Osteocyte (in vitro differentiated cells): Measurements from ENCODE around the gene EPS8L1. TPM values are rescaled to one million over a fixed set of nuclear protein-coding genes. Genes with fewer than 3 reads are reported as not detected.

ENCODE experiments used
- DNase-seq: peaks from one replicate; pipeline ENCODE4 v3.0.0; 2021; ENCODE audit warnings: mixed read lengths; ENCODE audit not compliant: unreplicated experiment; ENCODE audit errors: extremely low spot score
- H3K27ac Mint-ChIP-seq: one replicate; pipeline ENCODE4 v1.8.0; 2021; ENCODE audit warnings: mild to moderate bottlenecking, mixed read lengths; ENCODE audit not compliant: unreplicated experiment
- H3K27me3 Mint-ChIP-seq: one replicate; pipeline ENCODE4 v1.8.0; 2021; ENCODE audit warnings: mixed read lengths; ENCODE audit not compliant: unreplicated experiment
- H3K36me3 Mint-ChIP-seq: one replicate; pipeline ENCODE4 v1.8.0; 2021; ENCODE audit warnings: mixed read lengths; ENCODE audit not compliant: unreplicated experiment
- H3K4me1 Mint-ChIP-seq: one replicate; pipeline ENCODE4 v1.8.0; 2021; ENCODE audit warnings: mixed read lengths; ENCODE audit not compliant: unreplicated experiment
- H3K4me3 Mint-ChIP-seq: one replicate; pipeline ENCODE4 v1.8.0; 2021; ENCODE audit warnings: mild to moderate bottlenecking, moderate library complexity, mixed read lengths; ENCODE audit not compliant: unreplicated experiment
- H3K9me3 Mint-ChIP-seq: one replicate; pipeline ENCODE4 v1.8.0; 2021; ENCODE audit warnings: mixed read lengths; ENCODE audit not compliant: unreplicated experiment
- CTCF ChIP-seq: fragments of 200-600 bp; sonication (generic); IDR thresholded peaks from 2 replicates; pipeline ENCODE4 v1.5.0; 2021; ENCODE audit warnings: antibody characterized with exemption, mild to moderate bottlenecking, moderate library complexity
- total RNA-seq: library from RNA; stranded (reverse); gene quantifications from 2 replicates; pipeline ENCODE4 v1.2.1, GENCODE V29; 2021

The EPS8L1 gene
- total RNA-seq, 1 donor from 2014 or later, result 4.5 TPM

GRCh38 chr19:55118401-55118991 lies 42.8 kb downstream of the EPS8L1 start:
- Mint-ChIP-seq H3K36me3 (no peaks in the 10 kb centered on the region), H3K4me1 (peaks cover 33% of the 10 kb centered on the region), H3K27me3 (peaks cover 11% of the 10 kb centered on the region), H3K9me3 (no peaks in the 10 kb centered on the region), H3K4me3 (peak overlapping the region; percentile 97), H3K27ac (peak overlapping the region; percentile 99)
- DNase-seq, result no peak
- TF ChIP-seq CTCF, result no peak

GRCh38 chr19:55119053-55119452 lies 43.4 kb downstream of the EPS8L1 start:
- H3K36me3 Mint-ChIP-seq, result no peaks in the 10 kb centered on the region
- no peak overlapping the region for H3K4me3 Mint-ChIP-seq
- H3K9me3 Mint-ChIP-seq, result no peaks in the 10 kb centered on the region
- peaks cover 16% of the 10 kb centered on the region for H3K27me3 Mint-ChIP-seq
- DNase-seq, result no peak
- TF ChIP-seq CTCF, result no peak
- H3K4me1 Mint-ChIP-seq, result peaks cover 28% of the 10 kb centered on the region
- H3K27ac Mint-ChIP-seq, result no peak overlapping the region

GRCh38 chr19:55131421-55131820 lies 55.8 kb downstream of the EPS8L1 start:
- Mint-ChIP-seq H3K4me3 (no peak overlapping the region), H3K9me3 (no peaks in the 10 kb centered on the region), H3K27me3 (peaks cover 41% of the 10 kb centered on the region), H3K27ac (no peak overlapping the region), H3K36me3 (no peaks in the 10 kb centered on the region), H3K4me1 (no peaks in the 10 kb centered on the region)
- TF ChIP-seq CTCF, result no peak
- no peak for DNase-seq

GRCh38 chr19:55132453-55133129 lies 56.9 kb downstream of the EPS8L1 start:
- Mint-ChIP-seq H3K4me1 (no peaks in the 10 kb centered on the region), H3K4me3 (no peak overlapping the region), H3K36me3 (no peaks in the 10 kb centered on the region), H3K27me3 (peaks cover 30% of the 10 kb centered on the region), H3K9me3 (no peaks in the 10 kb centered on the region), H3K27ac (no peak overlapping the region)
- no peak for DNase-seq
- TF ChIP-seq CTCF, result no peak

GRCh38 chr19:55133639-55134444 lies 58.2 kb downstream of the EPS8L1 start:
- H3K9me3 Mint-ChIP-seq, result no peaks in the 10 kb centered on the region
- H3K27me3 Mint-ChIP-seq, result peaks cover 24% of the 10 kb centered on the region
- no peak for DNase-seq
- H3K4me3 Mint-ChIP-seq, result no peak overlapping the region
- no peaks in the 10 kb centered on the region for H3K4me1 Mint-ChIP-seq
- H3K36me3 Mint-ChIP-seq, result no peaks in the 10 kb centered on the region
- no peak overlapping the region for H3K27ac Mint-ChIP-seq
- TF ChIP-seq CTCF, result no peak
